Measurements from ENCODE around the gene ARRDC3.

Gene ARRDC3

GRCh38 chr5:91409304-91409703 lies 26.2 kb upstream of the ARRDC3 start:
- H3K27me3 ChIP-seq (ENCODE audit: insufficient read depth, poor library complexity, severe bottlenecking) = no peaks in the 10 kb centered on the region
- H3K4me3 ChIP-seq (replicated peaks; ENCODE audit: insufficient read depth, low read length) = no peak overlapping the region
- H3K27ac ChIP-seq (replicated peaks) = no peak overlapping the region
- DNase-seq (ENCODE audit: low read depth in 1 of 2, low spot score in 1 of 2) = no peak
- no peak for TF ChIP-seq GABPA (IDR thresholded peaks at IDR 0.05; ENCODE audit: low read depth)
- TF ChIP-seq CTCF (IDR thresholded peaks at IDR 0.05; ENCODE audit: insufficient read depth, low read length) = no peak
- no peak for TF ChIP-seq POLR2AphosphoS5 (IDR thresholded peaks at IDR 0.05; ENCODE audit: low read depth)

- H3K4me3 ChIP-seq (replicated peaks; ENCODE audit: insufficient read depth, low read length) = no peak overlapping the region
- TF ChIP-seq CTCF (IDR thresholded peaks at IDR 0.05; ENCODE audit: insufficient read depth, low read length) (no peak), REST (IDR thresholded peaks at IDR 0.05; ENCODE audit: insufficient replicate concordance, low read depth) (no peak), POLR2AphosphoS5 (IDR thresholded peaks at IDR 0.05; ENCODE audit: low read depth) (no peak), GABPA (IDR thresholded peaks at IDR 0.05; ENCODE audit: low read depth) (no peak), SPI1 (IDR thresholded peaks at IDR 0.05; ENCODE audit: borderline replicate concordance, low read depth) (no peak)
- no peak for DNase-seq (ENCODE audit: low read depth in 1 of 2, low spot score in 1 of 2)
- H3K27me3 ChIP-seq (ENCODE audit: insufficient read depth, poor library complexity, severe bottlenecking) = no peaks in the 10 kb centered on the region
- no peak overlapping the region for H3K27ac ChIP-seq (replicated peaks)
These were observed 25.6 kb upstream of the ARRDC3 start for GRCh38 chr5:91408710-91409109.

- no peak for TF ChIP-seq SPI1 (IDR thresholded peaks at IDR 0.05; ENCODE audit: borderline replicate concordance, low read depth)
- TF ChIP-seq GABPA (IDR thresholded peaks at IDR 0.05; ENCODE audit: low read depth) = no peak
- no peak for TF ChIP-seq CTCF (IDR thresholded peaks at IDR 0.05; ENCODE audit: insufficient read depth, low read length)
- TF ChIP-seq POLR2AphosphoS5 (IDR thresholded peaks at IDR 0.05; ENCODE audit: low read depth) = no peak
- TF ChIP-seq REST (IDR thresholded peaks at IDR 0.05; ENCODE audit: insufficient replicate concordance, low read depth) = no peak
- H3K4me3 ChIP-seq (replicated peaks; ENCODE audit: insufficient read depth, low read length) = no peak overlapping the region
- H3K27ac ChIP-seq (replicated peaks) = no peak overlapping the region
- no peaks in the 10 kb centered on the region for H3K27me3 ChIP-seq (ENCODE audit: insufficient read depth, poor library complexity, severe bottlenecking)
- DNase-seq (ENCODE audit: low read depth in 1 of 2, low spot score in 1 of 2) = no peak
These were observed 24.1 kb upstream of the ARRDC3 start for GRCh38 chr5:91407204-91407603.

- TF ChIP-seq CTCF (IDR thresholded peaks at IDR 0.05; ENCODE audit: insufficient read depth, low read length) (no peak), POLR2AphosphoS5 (IDR thresholded peaks at IDR 0.05; ENCODE audit: low read depth) (no peak)
- Histone ChIP-seq H3K4me3 (replicated peaks; ENCODE audit: insufficient read depth, low read length) (no peak overlapping the region), H3K27me3 (ENCODE audit: insufficient read depth, poor library complexity, severe bottlenecking) (no peaks in the 10 kb centered on the region), H3K27ac (replicated peaks) (no peak overlapping the region)
- no peak for DNase-seq (ENCODE audit: low read depth in 1 of 2, low spot score in 1 of 2)
These were observed 20.3 kb upstream of the ARRDC3 start for GRCh38 chr5:91403438-91403837.

All from HL-60 (cell line).